Gastroesophageal sphincter (tissue), 3 donors: ENCODE results near the gene ADAMTS14.

Experiments used
- POLR2A ChIP-seq, 2 donors: fragments of 450-650 bp; IDR thresholded peaks; one replicate each; pipeline ENCODE4 v1.6.1; 2017; ENCODE audit warnings: antibody characterized with exemption in 2 of 2, mild to moderate bottlenecking in 2 of 2, moderate library complexity in 1 of 2
- POLR2AphosphoS5 ChIP-seq: sonication (generic); formaldehyde crosslinking; IDR thresholded peaks from one replicate; pipeline ENCODE4 v1.6.1; 2017; ENCODE audit warnings: antibody characterized with exemption
- TF ChIP-seq, protein P1 (sequence below), 4 experiments: fragments of 200-600 bp in 2 of 4; fragments of 450-650 bp in 2 of 4; sonication (generic) in 1 of 4; IDR thresholded peaks; one replicate each; pipeline ENCODE4 v1.5.1; 2017 to 2019; ENCODE audit warnings: antibody characterized with exemption in 4 of 4, mild to moderate bottlenecking in 2 of 4, moderate library complexity in 2 of 4

DNA sequence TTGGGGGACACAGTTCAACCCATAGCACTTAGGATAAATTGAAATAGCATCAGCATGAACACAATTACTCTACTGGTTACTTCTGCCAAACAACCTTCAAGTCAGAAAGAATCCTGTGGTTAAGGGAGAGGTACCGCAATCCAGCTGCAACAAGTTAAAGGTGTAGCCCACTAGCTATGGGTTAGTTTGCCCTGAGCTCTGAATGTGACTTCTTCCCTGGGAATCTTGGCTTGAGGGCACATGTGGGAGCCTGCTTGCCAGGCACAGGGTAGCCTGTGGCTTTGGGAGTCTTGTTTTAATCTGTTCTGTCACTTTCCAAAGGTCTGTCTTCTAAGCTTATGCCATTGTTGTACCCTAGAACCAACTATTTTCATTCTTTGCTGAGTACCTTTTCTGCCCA lies 134.5 kb downstream of the ADAMTS14 start:
- TF ChIP-seq, protein P1, sequence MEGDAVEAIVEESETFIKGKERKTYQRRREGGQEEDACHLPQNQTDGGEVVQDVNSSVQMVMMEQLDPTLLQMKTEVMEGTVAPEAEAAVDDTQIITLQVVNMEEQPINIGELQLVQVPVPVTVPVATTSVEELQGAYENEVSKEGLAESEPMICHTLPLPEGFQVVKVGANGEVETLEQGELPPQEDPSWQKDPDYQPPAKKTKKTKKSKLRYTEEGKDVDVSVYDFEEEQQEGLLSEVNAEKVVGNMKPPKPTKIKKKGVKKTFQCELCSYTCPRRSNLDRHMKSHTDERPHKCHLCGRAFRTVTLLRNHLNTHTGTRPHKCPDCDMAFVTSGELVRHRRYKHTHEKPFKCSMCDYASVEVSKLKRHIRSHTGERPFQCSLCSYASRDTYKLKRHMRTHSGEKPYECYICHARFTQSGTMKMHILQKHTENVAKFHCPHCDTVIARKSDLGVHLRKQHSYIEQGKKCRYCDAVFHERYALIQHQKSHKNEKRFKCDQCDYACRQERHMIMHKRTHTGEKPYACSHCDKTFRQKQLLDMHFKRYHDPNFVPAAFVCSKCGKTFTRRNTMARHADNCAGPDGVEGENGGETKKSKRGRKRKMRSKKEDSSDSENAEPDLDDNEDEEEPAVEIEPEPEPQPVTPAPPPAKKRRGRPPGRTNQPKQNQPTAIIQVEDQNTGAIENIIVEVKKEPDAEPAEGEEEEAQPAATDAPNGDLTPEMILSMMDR (IDR thresholded peaks at IDR 0.05), result no peak
- TF ChIP-seq POLR2AphosphoS5 (no peak), POLR2A (IDR thresholded peaks at IDR 0.05) (no peak)
